ENCODE results near the gene FIGN. TPM values are rescaled to one million over a fixed set of nuclear protein-coding genes. Genes with fewer than 3 reads are reported as not detected.

The FIGN gene
- total and polyA plus RNA-seq, 2 of the 4 experiments (the other 2 are of a cell fraction) = 0.77 to 0.90 TPM

GRCh38 chr2:163751696-163752095, 15.9 kb upstream of the FIGN start:
- Histone ChIP-seq H2BK120ac (ENCODE audit: low read depth, low read length) (no peak overlapping the region), H2AFZ (replicated peaks; ENCODE audit: low read length, poor library complexity) (no peak overlapping the region), H3K4ac (ENCODE audit: low read depth, low read length) (no peak overlapping the region), H3K18ac (ENCODE audit: low read depth, low read length) (no peak overlapping the region), H3K79me1 (ENCODE audit: low read depth in 1 of 2, low read length in 2 of 2) (no peaks in the 10 kb centered on the region), H3K14ac (replicated peaks; ENCODE audit: low read depth, low read length) (no peak overlapping the region), H3K9me3 (ENCODE audit: control insufficient read depth, insufficient read depth, low read length) (no peaks in the 10 kb centered on the region), H3K9ac (ENCODE audit: low read depth, low read length) (no peak overlapping the region), H3K36me3 (ENCODE audit: control insufficient read depth, insufficient read depth, low read length) (no peaks in the 10 kb centered on the region), H2AK9ac (replicated peaks; ENCODE audit: low read depth, low read length, poor library complexity) (no peak overlapping the region), H3K56ac (ENCODE audit: extremely low read depth, insufficient read depth, low read length) (no peak overlapping the region), H4K8ac (ENCODE audit: low read depth in 2 of 2, low read length in 2 of 2) (no peak overlapping the region), H3K27me3 (ENCODE audit: control insufficient read depth, insufficient read depth, low read length) (peaks cover 2% of the 10 kb centered on the region; the same call in 1 of the 2 replicates), H2BK5ac (ENCODE audit: low read depth, low read length, poor library complexity, severe bottlenecking) (no peak overlapping the region), H2BK20ac (ENCODE audit: low read depth, low read length) (no peak overlapping the region), H4K91ac (ENCODE audit: insufficient read depth, low read depth, low read length) (no peak overlapping the region), H4K20me1 (ENCODE audit: insufficient read depth, low read length) (no peaks in the 10 kb centered on the region), H3K4me3 (ENCODE audit: insufficient read depth, low read depth, low read length) (no peak overlapping the region), H3K4me2 (ENCODE audit: low read depth, low read length) (no peak overlapping the region), H2BK15ac (ENCODE audit: low read depth, low read length) (no peak overlapping the region), H4K5ac (ENCODE audit: low read depth, low read length) (no peak overlapping the region), H3K27ac (ENCODE audit: insufficient read depth, low read length) (no peak overlapping the region), H3K9me1 (ENCODE audit: insufficient read depth, low read length) (no peaks in the 10 kb centered on the region), H2AK5ac (ENCODE audit: low read depth, low read length) (no peak overlapping the region), H3K4me1 (ENCODE audit: control insufficient read depth, insufficient read depth, low read length) (no peaks in the 10 kb centered on the region), H3K23ac (ENCODE audit: low read depth, low read length) (no peak overlapping the region)
- ATAC-seq (ENCODE audit: low read depth) (no peak), DNase-seq (no peak)
- ChIA-PET POLR2A (ENCODE audit: unreplicated experiment) (no interaction called here), CTCF (interaction anchor here (1.1 kb wide), 1 partner anchor 9 kb away, joined by 4 read pairs; no protein-coding TSS in a partner anchor)
- intact Hi-C loops (cut with micrococcal nuclease) = no loop called here
- dilution Hi-C loops (cut with HindIII; ENCODE audit: low sequenced_read_pairs, unreplicated experiment) = no loop called here
- no TSS peak for BruUV-seq (replicated peaks)
- in situ Hi-C loops (cut with MboI; ENCODE audit: low sequenced_read_pairs) = no loop called here
- TF ChIP-seq MAFK (IDR thresholded peaks at IDR 0.05; ENCODE audit: low read depth, low read length) = no peak
- no peak for TF ChIP-seq RFX5 (IDR thresholded peaks at IDR 0.05; ENCODE audit: low read depth, low read length)
- TF ChIP-seq BHLHE40 (IDR thresholded peaks at IDR 0.05; ENCODE audit: low read depth, low read length) = no peak
- TF ChIP-seq CHD1 (IDR thresholded peaks at IDR 0.05; ENCODE audit: low read depth, low read length) = no peak
- TF ChIP-seq CTCF (conservative IDR thresholded peaks at IDR 0.05; ENCODE audit: low read depth, low read length) = no peak
- TF ChIP-seq POLR2A (IDR thresholded peaks at IDR 0.05; ENCODE audit: low read depth, low read length) = no peak
- TF ChIP-seq CEBPB (IDR thresholded peaks at IDR 0.05; ENCODE audit: low read depth, low read length) = no peak

Measured in IMR-90 (cell line).